Endothelial cell of umbilical vein (primary cell): ENCODE measurements around the gene TRIM27.

ENCODE experiments used
- CTCF ChIP-seq, 2 donors: IDR thresholded peaks; 1 replicate in 1 of 2; 2 replicates in 1 of 2; pipeline ENCODE4 v1.5.1; 2011; ENCODE audit warnings: low read length in 2 of 2, mild to moderate bottlenecking in 2 of 2, moderate library complexity in 2 of 2, control low read depth in 1 of 2, inconsistent platforms in 1 of 2, low read depth in 1 of 2; ENCODE audit not compliant: insufficient read depth in 1 of 2; ENCODE audit errors: extremely low read depth in 1 of 2
- MYC ChIP-seq: IDR thresholded peaks from one replicate; pipeline ENCODE4 v1.6.1; 2011; ENCODE audit warnings: mild to moderate bottlenecking, low read depth, low read length
- POLR2A ChIP-seq: IDR thresholded peaks from 2 replicates; pipeline ENCODE4 v1.6.1; 2012; ENCODE audit warnings: low read depth, mild to moderate bottlenecking, control low read depth, low read length
- POLR2AphosphoS5 ChIP-seq: IDR thresholded peaks from 2 replicates; pipeline ENCODE4 v1.6.1; 2012; ENCODE audit warnings: low read depth, mild to moderate bottlenecking, control low read depth, low read length, moderate library complexity; ENCODE audit not compliant: insufficient read depth

DNA sequence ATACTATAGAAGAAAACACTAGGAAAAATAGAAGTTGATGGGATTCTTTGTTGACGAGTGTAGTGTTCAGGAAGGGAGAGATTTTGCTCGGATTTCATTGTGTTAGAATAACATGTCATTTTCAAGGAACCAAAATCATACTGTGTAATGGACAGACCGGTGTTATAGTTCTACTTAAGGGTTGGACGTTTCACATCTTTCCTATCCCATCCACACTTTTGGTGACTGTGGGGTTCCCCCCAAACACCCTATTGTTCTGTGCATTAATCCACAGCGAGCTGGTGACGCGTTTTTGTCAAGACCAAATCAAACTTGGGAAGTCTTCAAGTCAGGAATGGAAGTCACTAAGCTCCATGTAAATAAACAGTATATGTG, 43.3 kb downstream of the TRIM27 start:
- no peak for TF ChIP-seq CTCF (IDR thresholded peaks at IDR 0.05; ENCODE audit: extremely low read depth in 1 of 2, insufficient read depth in 1 of 2, low read depth in 1 of 2, low read length in 2 of 2)
- no peak for TF ChIP-seq POLR2A
- no peak for TF ChIP-seq POLR2AphosphoS5
- no peak for TF ChIP-seq MYC
